SU-DHL-6 (cell line): ENCODE measurements around the gene PDZD2.

ENCODE experiments used
- CTCF ChIP-seq: fragments of 200-600 bp; sonication (generic); IDR thresholded peaks from one replicate; pipeline ENCODE4 v1.5.1; 2017; ENCODE audit warnings: antibody characterized with exemption, mild to moderate bottlenecking, low read length, moderate library complexity; ENCODE audit not compliant: insufficient read depth, poor library complexity, severe bottlenecking
- EZH2phosphoT487 ChIP-seq: fragments of 200-600 bp; sonication (generic), shearing (Covaris generic); conservative IDR thresholded peaks from 2 replicates; pipeline ENCODE4 v1.6.1; 2018; ENCODE audit warnings: mild to moderate bottlenecking, antibody characterized with exemption, low read length, moderate library complexity, mixed read lengths

GRCh38 chr5:32068561-32068960 is 429.6 kb downstream of the PDZD2 start:
- no peak for TF ChIP-seq EZH2phosphoT487
- no peak for TF ChIP-seq CTCF
